ENCODE measurements around the gene KDM2A.
"Not testable (repeated sequence)": the region's sequence is repeated elsewhere in the genome, so short reads cannot be mapped to it uniquely, and the experiment has no call there.

The KDM2A gene

DNA sequence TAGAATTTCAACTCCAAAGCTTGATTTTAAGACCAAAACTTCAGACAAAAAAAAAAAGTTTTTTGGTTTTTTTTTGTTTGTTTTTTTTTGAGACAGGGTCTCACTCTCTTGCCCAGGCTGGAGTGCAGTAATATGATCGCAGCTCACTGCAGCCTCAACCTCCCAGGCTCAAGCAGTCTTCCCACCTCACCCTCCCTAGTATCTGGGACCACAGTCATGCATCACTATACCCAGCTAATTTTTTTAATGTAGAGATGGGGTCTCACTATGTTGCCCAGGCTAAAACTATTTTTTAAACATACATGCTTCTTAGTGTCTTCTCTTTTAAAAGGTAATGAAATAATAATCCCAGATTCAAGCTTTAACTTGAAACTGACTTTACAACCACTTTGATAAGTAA, 111.8 kb downstream of the KDM2A start:
- no peaks in the 10 kb centered on the region for H3K79me2 ChIP-seq (ENCODE audit: insufficient read depth, low read length)
- H3F3A ChIP-seq (ENCODE audit: low read depth) = no peaks in the 10 kb centered on the region
- H3K27me3 ChIP-seq (ENCODE audit: insufficient read depth, low read length, poor library complexity, severe bottlenecking) = no peaks in the 10 kb centered on the region
- no peaks in the 10 kb centered on the region for H3K4me1 ChIP-seq (ENCODE audit: insufficient read depth, low read length, poor library complexity, severe bottlenecking)
- no peak overlapping the region for H3K4me3 ChIP-seq (ENCODE audit: low read length, poor library complexity, severe bottlenecking)
- TF ChIP-seq, protein P1, sequence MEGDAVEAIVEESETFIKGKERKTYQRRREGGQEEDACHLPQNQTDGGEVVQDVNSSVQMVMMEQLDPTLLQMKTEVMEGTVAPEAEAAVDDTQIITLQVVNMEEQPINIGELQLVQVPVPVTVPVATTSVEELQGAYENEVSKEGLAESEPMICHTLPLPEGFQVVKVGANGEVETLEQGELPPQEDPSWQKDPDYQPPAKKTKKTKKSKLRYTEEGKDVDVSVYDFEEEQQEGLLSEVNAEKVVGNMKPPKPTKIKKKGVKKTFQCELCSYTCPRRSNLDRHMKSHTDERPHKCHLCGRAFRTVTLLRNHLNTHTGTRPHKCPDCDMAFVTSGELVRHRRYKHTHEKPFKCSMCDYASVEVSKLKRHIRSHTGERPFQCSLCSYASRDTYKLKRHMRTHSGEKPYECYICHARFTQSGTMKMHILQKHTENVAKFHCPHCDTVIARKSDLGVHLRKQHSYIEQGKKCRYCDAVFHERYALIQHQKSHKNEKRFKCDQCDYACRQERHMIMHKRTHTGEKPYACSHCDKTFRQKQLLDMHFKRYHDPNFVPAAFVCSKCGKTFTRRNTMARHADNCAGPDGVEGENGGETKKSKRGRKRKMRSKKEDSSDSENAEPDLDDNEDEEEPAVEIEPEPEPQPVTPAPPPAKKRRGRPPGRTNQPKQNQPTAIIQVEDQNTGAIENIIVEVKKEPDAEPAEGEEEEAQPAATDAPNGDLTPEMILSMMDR (conservative IDR thresholded peaks at IDR 0.05; ENCODE audit: low read length) = no peak
- TF ChIP-seq EZH2phosphoT487 (IDR thresholded peaks at IDR 0.05; ENCODE audit: borderline replicate concordance) = no peak
- H3K4me2 ChIP-seq (ENCODE audit: low read depth, low read length, poor library complexity, severe bottlenecking) = no peak overlapping the region
- H3K36me3 ChIP-seq (ENCODE audit: insufficient read depth, low read length) = peaks cover 63% of the 10 kb centered on the region
- no peaks in the 10 kb centered on the region for H3K9me3 ChIP-seq (ENCODE audit: insufficient read depth, low read depth, low read length)
- no peaks in the 10 kb centered on the region for H3K9me2 ChIP-seq (replicated peaks; ENCODE audit: low read depth, low read length)
- H3K9ac ChIP-seq (ENCODE audit: low read depth, low read length, poor library complexity, severe bottlenecking) = no peak overlapping the region
- no peaks in the 10 kb centered on the region for H4K20me1 ChIP-seq (ENCODE audit: insufficient read depth, low read length, poor library complexity, severe bottlenecking)
- no peak overlapping the region for H2AFZ ChIP-seq (ENCODE audit: low read length)

DNA sequence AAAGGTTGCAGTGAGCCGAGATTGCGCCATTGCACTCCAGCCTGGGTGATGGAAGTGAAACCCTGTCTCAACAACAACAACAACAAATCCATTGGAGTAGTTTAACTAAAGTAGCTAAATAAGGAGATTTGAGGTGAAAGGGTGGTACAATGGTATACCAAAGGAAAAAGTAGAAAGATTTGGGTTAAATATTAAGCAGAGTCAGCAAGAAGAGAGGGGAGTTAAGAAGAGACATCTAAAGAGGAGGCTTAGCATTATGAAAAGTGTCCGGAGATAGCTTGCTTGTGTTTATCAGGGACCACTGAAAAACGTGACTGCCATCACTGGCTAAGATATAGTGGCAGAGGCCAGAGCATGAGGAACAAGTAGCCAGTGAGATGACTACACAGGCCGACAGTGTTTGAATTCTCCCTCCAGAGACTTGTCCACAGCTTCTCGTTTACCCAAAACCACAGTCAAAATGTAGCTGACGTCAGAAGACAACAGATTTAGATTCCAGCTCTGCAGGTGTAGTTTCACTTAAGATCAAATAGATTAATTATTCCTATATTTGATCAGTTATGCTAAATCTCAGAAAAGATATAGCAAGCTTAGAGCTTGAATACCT, 114.6 kb downstream of the KDM2A start:
- Histone ChIP-seq H3K4me2 (ENCODE audit: low read depth, low read length, poor library complexity, severe bottlenecking) (no peak overlapping the region), H3K4me1 (ENCODE audit: insufficient read depth, low read length, poor library complexity, severe bottlenecking) (peaks cover 2% of the 10 kb centered on the region), H3F3A (ENCODE audit: low read depth) (no peaks in the 10 kb centered on the region), H3K9ac (ENCODE audit: low read depth, low read length, poor library complexity, severe bottlenecking) (no peak overlapping the region), H3K4me3 (ENCODE audit: low read length, poor library complexity, severe bottlenecking) (no peak overlapping the region), H3K36me3 (ENCODE audit: insufficient read depth, low read length) (peaks cover 48% of the 10 kb centered on the region), H2AFZ (ENCODE audit: low read length) (no peak overlapping the region), H3K79me2 (ENCODE audit: insufficient read depth, low read length) (peaks cover 5% of the 10 kb centered on the region; the same call in 1 of the 2 replicates), H3K27me3 (ENCODE audit: insufficient read depth, low read length, poor library complexity, severe bottlenecking) (no peaks in the 10 kb centered on the region), H4K20me1 (ENCODE audit: insufficient read depth, low read length, poor library complexity, severe bottlenecking) (peaks cover under 1% of the 10 kb centered on the region), H3K9me3 (ENCODE audit: insufficient read depth, low read depth, low read length) (no peaks in the 10 kb centered on the region), H3K9me2 (replicated peaks; ENCODE audit: low read depth, low read length) (no peaks in the 10 kb centered on the region)
- TF ChIP-seq, protein P1 (conservative IDR thresholded peaks at IDR 0.05; ENCODE audit: low read length) = no peak
- TF ChIP-seq EZH2phosphoT487 (IDR thresholded peaks at IDR 0.05; ENCODE audit: borderline replicate concordance) = no peak

DNA sequence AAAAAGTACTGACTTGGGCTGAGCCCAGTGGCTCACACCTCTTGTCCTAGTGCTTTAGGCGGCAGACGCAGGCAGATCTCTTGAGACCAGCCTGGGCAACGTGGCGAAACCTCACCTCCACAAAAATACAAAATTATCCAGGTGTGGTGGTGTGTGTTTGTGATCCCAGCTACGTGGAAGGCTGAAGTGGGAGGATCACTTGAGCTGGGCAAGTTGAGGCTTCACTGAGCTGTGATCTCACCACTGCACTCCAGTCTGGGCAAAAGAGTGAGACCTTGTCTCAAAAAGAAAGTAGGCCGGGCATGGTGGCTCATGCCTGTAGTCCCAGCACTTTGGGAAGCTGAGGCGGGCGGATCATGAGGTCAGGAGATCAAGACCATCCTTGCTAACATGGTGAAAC, 115.5 kb downstream of the KDM2A start:
- not testable (repeated sequence) for H3F3A ChIP-seq (ENCODE audit: low read depth); H4K20me1 ChIP-seq (ENCODE audit: insufficient read depth, low read length, poor library complexity, severe bottlenecking); H3K4me3 ChIP-seq (ENCODE audit: low read length, poor library complexity, severe bottlenecking); H3K9ac ChIP-seq (ENCODE audit: low read depth, low read length, poor library complexity, severe bottlenecking); H3K9me3 ChIP-seq (ENCODE audit: insufficient read depth, low read depth, low read length); H3K4me2 ChIP-seq (ENCODE audit: low read depth, low read length, poor library complexity, severe bottlenecking); H2AFZ ChIP-seq (ENCODE audit: low read length); H3K27me3 ChIP-seq (ENCODE audit: insufficient read depth, low read length, poor library complexity, severe bottlenecking); H3K9me2 ChIP-seq (replicated peaks; ENCODE audit: low read depth, low read length)
- H3K36me3 ChIP-seq (ENCODE audit: insufficient read depth, low read length) = peaks cover 41% of the 10 kb centered on the region; the same call in 1 of the 2 replicates
- H3K79me2 ChIP-seq (ENCODE audit: insufficient read depth, low read length) = peaks cover 10% of the 10 kb centered on the region; the same call in 1 of the 2 replicates
- H3K4me1 ChIP-seq (ENCODE audit: insufficient read depth, low read length, poor library complexity, severe bottlenecking) = peaks cover 10% of the 10 kb centered on the region

DNA sequence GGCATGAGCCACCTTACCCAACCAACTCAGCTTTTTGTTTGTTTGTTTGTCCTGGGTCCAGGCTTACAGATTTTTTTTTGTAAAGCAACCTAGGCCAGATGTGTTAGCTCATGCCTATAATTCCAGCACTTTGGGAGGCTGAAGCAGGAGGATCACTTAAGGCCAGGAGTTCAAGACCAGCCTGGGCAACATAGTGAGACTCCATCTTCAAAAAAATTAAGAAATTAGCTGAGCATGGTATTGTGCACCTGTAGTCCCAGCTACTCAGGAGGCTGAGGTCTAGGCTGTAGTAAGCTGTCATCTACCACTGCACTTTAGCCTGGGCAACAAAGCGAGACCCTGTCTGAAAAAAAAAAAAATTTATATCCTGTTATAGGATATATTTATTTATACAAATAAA, 118.5 kb downstream of the KDM2A start:
- H3F3A ChIP-seq (ENCODE audit: low read depth) = no peaks in the 10 kb centered on the region
- H3K9ac ChIP-seq (ENCODE audit: low read depth, low read length, poor library complexity, severe bottlenecking) = no peak overlapping the region
- H3K9me2 ChIP-seq (replicated peaks; ENCODE audit: low read depth, low read length) = no peaks in the 10 kb centered on the region
- no peak overlapping the region for H3K4me2 ChIP-seq (ENCODE audit: low read depth, low read length, poor library complexity, severe bottlenecking)
- no peaks in the 10 kb centered on the region for H3K27me3 ChIP-seq (ENCODE audit: insufficient read depth, low read length, poor library complexity, severe bottlenecking)
- H3K9me3 ChIP-seq (ENCODE audit: insufficient read depth, low read depth, low read length) = no peaks in the 10 kb centered on the region
- peaks cover 37% of the 10 kb centered on the region for H3K79me2 ChIP-seq (ENCODE audit: insufficient read depth, low read length)
- peaks cover 26% of the 10 kb centered on the region for H3K4me1 ChIP-seq (ENCODE audit: insufficient read depth, low read length, poor library complexity, severe bottlenecking)
- H3K36me3 ChIP-seq (ENCODE audit: insufficient read depth, low read length) = peaks cover 18% of the 10 kb centered on the region; the same call in 1 of the 2 replicates
- peaks cover 30% of the 10 kb centered on the region for H4K20me1 ChIP-seq (ENCODE audit: insufficient read depth, low read length, poor library complexity, severe bottlenecking)
- H2AFZ ChIP-seq (ENCODE audit: low read length) = no peak overlapping the region
- H3K4me3 ChIP-seq (ENCODE audit: low read length, poor library complexity, severe bottlenecking) = no peak overlapping the region
- TF ChIP-seq, protein P1 (conservative IDR thresholded peaks at IDR 0.05; ENCODE audit: low read length) = no peak
- no peak for TF ChIP-seq EZH2phosphoT487 (IDR thresholded peaks at IDR 0.05; ENCODE audit: borderline replicate concordance)
